HepG2 (cell line): ENCODE data around the gene QPCT. TPM values are rescaled to one million over a fixed set of nuclear protein-coding genes. Genes with fewer than 3 reads are reported as not detected.
A peak's percentile ranks its signal among the peaks of the same experiment; 100 is the strongest.

Source experiments
- BHLHE40 ChIP-seq: IDR thresholded peaks from 2 replicates; pipeline ENCODE4 v1.6.1; 2011; ENCODE audit warnings: low read length, improper control_type of control experiment
- CEBPB ChIP-seq: IDR thresholded peaks from 2 replicates; pipeline ENCODE4 v1.6.1; 2011; ENCODE audit warnings: low read depth, low read length, improper control_type of control experiment, borderline replicate concordance
- CHD4 ChIP-seq: fragments of 200-600 bp; sonication (generic); IDR thresholded peaks from 2 replicates; pipeline ENCODE4 v1.7.0; 2017; ENCODE audit warnings: mild to moderate bottlenecking, low read length, borderline replicate concordance
- DNMT3B ChIP-seq: conservative IDR thresholded peaks from 2 replicates; pipeline ENCODE4 v1.6.1; 2016; ENCODE audit warnings: missing biosample characterization, control low read depth
- JUN ChIP-seq: sonication (generic); formaldehyde crosslinking; IDR thresholded peaks from 2 replicates; pipeline ENCODE4 v1.4.0; 2020; ENCODE audit warnings: mild to moderate bottlenecking, missing genetic modification reagents
- JUNB ChIP-seq: sonication (generic); formaldehyde crosslinking; IDR thresholded peaks from 2 replicates; pipeline ENCODE4 v1.8.0; 2022; ENCODE audit warnings: missing genetic modification reagents, mild to moderate bottlenecking, borderline replicate concordance
- LBX2 ChIP-seq: sonication (generic); formaldehyde crosslinking; IDR thresholded peaks from 2 replicates; pipeline ENCODE4 v1.5.0; 2020; ENCODE audit warnings: missing genetic modification reagents, mild to moderate bottlenecking, borderline replicate concordance
- NFKBIZ ChIP-seq: IDR thresholded peaks from 2 replicates; pipeline ENCODE4 v1.6.1; 2018; ENCODE audit warnings: missing genetic modification reagents, missing compliant biosample characterization
- NRL ChIP-seq: sonication (generic); formaldehyde crosslinking; IDR thresholded peaks from 2 replicates; pipeline ENCODE4 v1.5.0; 2020; ENCODE audit warnings: missing genetic modification reagents, mild to moderate bottlenecking, moderate library complexity, borderline replicate concordance
- POLR2A ChIP-seq, 2 experiments: IDR thresholded peaks; 2 replicates each; pipeline ENCODE4 v1.6.1; 2011; ENCODE audit warnings: low read depth in 2 of 2, low read length in 2 of 2, mild to moderate bottlenecking in 1 of 2, moderate library complexity in 1 of 2; ENCODE audit not compliant: insufficient read depth in 1 of 2
- STAG1 ChIP-seq: sonication (generic); formaldehyde crosslinking; IDR thresholded peaks from 2 replicates; pipeline ENCODE4 v1.4.0; 2020; ENCODE audit warnings: missing genetic modification reagents
- TIGD3 ChIP-seq: sonication (generic); formaldehyde crosslinking; IDR thresholded peaks from 2 replicates; pipeline ENCODE4 v1.5.1; 2020; ENCODE audit warnings: mild to moderate bottlenecking, missing genetic modification reagents, borderline replicate concordance
- U2AF2 ChIP-seq: fragments of 200-400 bp; formaldehyde crosslinking; IDR thresholded peaks from 2 replicates; pipeline ENCODE4 v1.6.1; 2017; ENCODE audit warnings: low read depth, mild to moderate bottlenecking, low read length
- WIZ ChIP-seq: sonication (generic); formaldehyde crosslinking; IDR thresholded peaks from 2 replicates; pipeline ENCODE4 v1.5.1; 2020; ENCODE audit warnings: mild to moderate bottlenecking, missing genetic modification reagents
- ZBTB25 ChIP-seq: IDR thresholded peaks from 2 replicates; pipeline ENCODE4 v1.6.1; 2018; ENCODE audit warnings: missing genetic modification reagents
- ZC3H4 ChIP-seq: sonication (generic); formaldehyde crosslinking; IDR thresholded peaks from 2 replicates; pipeline ENCODE4 v1.4.0; 2020; ENCODE audit warnings: missing genetic modification reagents, borderline replicate concordance
- ZKSCAN5 ChIP-seq: sonication (generic); formaldehyde crosslinking; IDR thresholded peaks from 2 replicates; pipeline ENCODE4 v1.5.1; 2020; ENCODE audit warnings: mild to moderate bottlenecking, missing genetic modification reagents
- ZNF276 ChIP-seq: sonication (generic); formaldehyde crosslinking; IDR thresholded peaks from 2 replicates; pipeline ENCODE4 v1.4.0; 2020; ENCODE audit warnings: mild to moderate bottlenecking, low read depth, missing genetic modification reagents
- ZNF496 ChIP-seq: sonication (generic); formaldehyde crosslinking; IDR thresholded peaks from 2 replicates; pipeline ENCODE4 v1.8.1; 2023; ENCODE audit warnings: mild to moderate bottlenecking, moderate library complexity, missing genetic modification reagents; ENCODE audit not compliant: insufficient replicate concordance
- ZNF605 ChIP-seq: sonication (generic); formaldehyde crosslinking; IDR thresholded peaks from 2 replicates; pipeline ENCODE4 v1.8.0; 2022; ENCODE audit warnings: mild to moderate bottlenecking, missing genetic modification reagents
- ZNF775 ChIP-seq: sonication (generic); formaldehyde crosslinking; IDR thresholded peaks from 2 replicates; pipeline ENCODE4 v1.4.0; 2020; ENCODE audit warnings: missing genetic modification reagents, mild to moderate bottlenecking, moderate library complexity, borderline replicate concordance
- ZNF777 ChIP-seq: sonication (generic); formaldehyde crosslinking; IDR thresholded peaks from 2 replicates; pipeline ENCODE4 v1.4.0; 2020; ENCODE audit warnings: missing genetic modification reagents
- polyA plus RNA-seq, 8 experiments: library from polyadenylated mRNA; depleted of rRNA in 3 of 8; stranded (reverse) in 7 of 8; unstranded in 1 of 8; fragments of >200 nt; fragmentation: Illumina TruSeq in 4 of 8; extraction: Trizol in 4 of 8; gene quantifications; 2 replicates each; pipeline versions ENCODE4 v1.2.1 to v1.2.3, GENCODE V29; 2011 to 2016; ENCODE audit warnings: low read depth in 4 of 8, missing spikeins in 1 of 8, mixed read lengths in 1 of 8; ENCODE audit not compliant: insufficient read depth in 1 of 8
- total RNA-seq, 5 experiments: library from RNA; depleted of rRNA; stranded (reverse); fragments of >200 nt; fragmentation: Illumina TruSeq; extraction: Trizol; gene quantifications; 2 replicates each; pipeline ENCODE4 v1.2.3, GENCODE V29; 2016; ENCODE audit warnings: low read depth in 1 of 5
- TF ChIP-seq, protein P1 (sequence below): sonication (generic); formaldehyde crosslinking; IDR thresholded peaks from 2 replicates; pipeline ENCODE4 v1.4.0; 2020; ENCODE audit warnings: missing genetic modification reagents, borderline replicate concordance

The QPCT gene
- total and polyA plus RNA-seq, 2 of the 13 experiments (the other 11 are each of a cell fraction or from before 2014, with no cell fraction given), result 0.77 to 1.2 TPM

GRCh38 chr2:37344453-37345361 is at the start of gene QPCT (continued):
- TF ChIP-seq LBX2 (CRISPR knock-in tag) (no peak), JUN (CRISPR knock-in tag) (no peak), ZBTB25 (CRISPR knock-in tag) (no peak), JUNB (CRISPR knock-in tag) (no peak), ZNF777 (CRISPR knock-in tag) (peak; percentile 53; the same call in 1 of the 2 replicates), U2AF2 (no peak), CEBPB (no peak), ZKSCAN5 (CRISPR knock-in tag) (no peak), CHD4 (no peak), POLR2A (IDR thresholded peaks at IDR 0.05; ENCODE audit: insufficient read depth in 1 of 2, low read depth in 2 of 2, low read length in 2 of 2) (no peak), TIGD3 (CRISPR knock-in tag) (no peak), STAG1 (CRISPR knock-in tag) (no peak), NFKBIZ (CRISPR knock-in tag) (no peak), DNMT3B (CRISPR knock-in tag) (no peak), NRL (CRISPR knock-in tag) (0 out of 2 replicates have a peak, but pooled peaks have one; percentile 42), BHLHE40 (no peak), ZNF276 (CRISPR knock-in tag) (no peak), ZC3H4 (CRISPR knock-in tag) (no peak), WIZ (CRISPR knock-in tag) (no peak), ZNF605 (no peak), ZNF775 (no peak), ZNF496 (CRISPR knock-in tag) (no peak)
- TF ChIP-seq, protein P1, sequence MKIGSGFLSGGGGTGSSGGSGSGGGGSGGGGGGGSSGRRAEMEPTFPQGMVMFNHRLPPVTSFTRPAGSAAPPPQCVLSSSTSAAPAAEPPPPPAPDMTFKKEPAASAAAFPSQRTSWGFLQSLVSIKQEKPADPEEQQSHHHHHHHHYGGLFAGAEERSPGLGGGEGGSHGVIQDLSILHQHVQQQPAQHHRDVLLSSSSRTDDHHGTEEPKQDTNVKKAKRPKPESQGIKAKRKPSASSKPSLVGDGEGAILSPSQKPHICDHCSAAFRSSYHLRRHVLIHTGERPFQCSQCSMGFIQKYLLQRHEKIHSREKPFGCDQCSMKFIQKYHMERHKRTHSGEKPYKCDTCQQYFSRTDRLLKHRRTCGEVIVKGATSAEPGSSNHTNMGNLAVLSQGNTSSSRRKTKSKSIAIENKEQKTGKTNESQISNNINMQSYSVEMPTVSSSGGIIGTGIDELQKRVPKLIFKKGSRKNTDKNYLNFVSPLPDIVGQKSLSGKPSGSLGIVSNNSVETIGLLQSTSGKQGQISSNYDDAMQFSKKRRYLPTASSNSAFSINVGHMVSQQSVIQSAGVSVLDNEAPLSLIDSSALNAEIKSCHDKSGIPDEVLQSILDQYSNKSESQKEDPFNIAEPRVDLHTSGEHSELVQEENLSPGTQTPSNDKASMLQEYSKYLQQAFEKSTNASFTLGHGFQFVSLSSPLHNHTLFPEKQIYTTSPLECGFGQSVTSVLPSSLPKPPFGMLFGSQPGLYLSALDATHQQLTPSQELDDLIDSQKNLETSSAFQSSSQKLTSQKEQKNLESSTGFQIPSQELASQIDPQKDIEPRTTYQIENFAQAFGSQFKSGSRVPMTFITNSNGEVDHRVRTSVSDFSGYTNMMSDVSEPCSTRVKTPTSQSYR (CRISPR knock-in tag), result no peak
